ENCODE data around the gene HLA-DMB.

The HLA-DMB gene

GRCh38 chr6:32943864-32944649 is 3.2 kb upstream of the HLA-DMB start:
- no peak for TF ChIP-seq NFIC (IDR thresholded peaks at IDR 0.05)
- no peak for TF ChIP-seq TCF12 (IDR thresholded peaks at IDR 0.05; ENCODE audit: low read depth)
- no peak for TF ChIP-seq REST (IDR thresholded peaks at IDR 0.05; ENCODE audit: low read depth)
- no peak for TF ChIP-seq FOXM1 (IDR thresholded peaks at IDR 0.05; ENCODE audit: borderline replicate concordance, low read depth)
- TF ChIP-seq RAD21 (IDR thresholded peaks at IDR 0.05; ENCODE audit: low read depth), result no peak

- TF ChIP-seq YY1 (IDR thresholded peaks at IDR 0.05; ENCODE audit: low read depth) (no peak), TCF12 (IDR thresholded peaks at IDR 0.05; ENCODE audit: low read depth) (no peak), FOXM1 (IDR thresholded peaks at IDR 0.05; ENCODE audit: borderline replicate concordance, low read depth) (no peak), ZBTB7A (IDR thresholded peaks at IDR 0.05; ENCODE audit: low read depth) (no peak), TEAD4 (IDR thresholded peaks at IDR 0.05) (no peak), EGR1 (IDR thresholded peaks at IDR 0.05) (peak; percentile 82)
Observed at GRCh38 chr6:32941214-32941768, 463 bp upstream of the HLA-DMB start.

- TF ChIP-seq REST (IDR thresholded peaks at IDR 0.05; ENCODE audit: low read depth), result no peak
- peak; percentile 37; the same call in 1 of the 2 replicates for TF ChIP-seq CEBPB (IDR thresholded peaks at IDR 0.05)
- TF ChIP-seq FOXM1 (IDR thresholded peaks at IDR 0.05; ENCODE audit: borderline replicate concordance, low read depth), result no peak
Observed at GRCh38 chr6:32938494-32938893, 2.3 kb downstream of the HLA-DMB start.

GRCh38 chr6:32937230-32937633 is 3.6 kb downstream of the HLA-DMB start:
- TF ChIP-seq ZBTB7A (IDR thresholded peaks at IDR 0.05; ENCODE audit: low read depth) (no peak), TAF1 (IDR thresholded peaks at IDR 0.05; ENCODE audit: low read depth) (no peak), CEBPB (IDR thresholded peaks at IDR 0.05) (no peak), RAD21 (IDR thresholded peaks at IDR 0.05; ENCODE audit: low read depth) (no peak), EGR1 (IDR thresholded peaks at IDR 0.05) (no peak), TEAD4 (IDR thresholded peaks at IDR 0.05) (no peak), FOXM1 (IDR thresholded peaks at IDR 0.05; ENCODE audit: borderline replicate concordance, low read depth) (no peak), CREB1 (IDR thresholded peaks at IDR 0.05; ENCODE audit: low read depth) (no peak), MAX (IDR thresholded peaks at IDR 0.05) (no peak), EP300 (IDR thresholded peaks at IDR 0.05; ENCODE audit: borderline replicate concordance) (no peak), NFIC (IDR thresholded peaks at IDR 0.05) (no peak)

GRCh38 chr6:32936239-32937152 is 4.3 kb downstream of the HLA-DMB start:
- TF ChIP-seq RAD21 (IDR thresholded peaks at IDR 0.05; ENCODE audit: low read depth) (no peak), ZBTB7A (IDR thresholded peaks at IDR 0.05; ENCODE audit: low read depth) (no peak), TCF12 (IDR thresholded peaks at IDR 0.05; ENCODE audit: low read depth) (no peak), REST (IDR thresholded peaks at IDR 0.05; ENCODE audit: low read depth) (no peak), MAX (IDR thresholded peaks at IDR 0.05) (no peak), TAF1 (IDR thresholded peaks at IDR 0.05; ENCODE audit: low read depth) (no peak), EP300 (IDR thresholded peaks at IDR 0.05; ENCODE audit: borderline replicate concordance) (no peak), CEBPB (IDR thresholded peaks at IDR 0.05) (no peak), CREB1 (IDR thresholded peaks at IDR 0.05; ENCODE audit: low read depth) (no peak), FOXM1 (IDR thresholded peaks at IDR 0.05; ENCODE audit: borderline replicate concordance, low read depth) (no peak), YY1 (IDR thresholded peaks at IDR 0.05; ENCODE audit: low read depth) (no peak), NFIC (IDR thresholded peaks at IDR 0.05) (no peak), EGR1 (IDR thresholded peaks at IDR 0.05) (no peak), USF1 (IDR thresholded peaks at IDR 0.05) (no peak), TEAD4 (IDR thresholded peaks at IDR 0.05) (no peak)
